ENCODE results near the gene TSPAN5.

DNA sequence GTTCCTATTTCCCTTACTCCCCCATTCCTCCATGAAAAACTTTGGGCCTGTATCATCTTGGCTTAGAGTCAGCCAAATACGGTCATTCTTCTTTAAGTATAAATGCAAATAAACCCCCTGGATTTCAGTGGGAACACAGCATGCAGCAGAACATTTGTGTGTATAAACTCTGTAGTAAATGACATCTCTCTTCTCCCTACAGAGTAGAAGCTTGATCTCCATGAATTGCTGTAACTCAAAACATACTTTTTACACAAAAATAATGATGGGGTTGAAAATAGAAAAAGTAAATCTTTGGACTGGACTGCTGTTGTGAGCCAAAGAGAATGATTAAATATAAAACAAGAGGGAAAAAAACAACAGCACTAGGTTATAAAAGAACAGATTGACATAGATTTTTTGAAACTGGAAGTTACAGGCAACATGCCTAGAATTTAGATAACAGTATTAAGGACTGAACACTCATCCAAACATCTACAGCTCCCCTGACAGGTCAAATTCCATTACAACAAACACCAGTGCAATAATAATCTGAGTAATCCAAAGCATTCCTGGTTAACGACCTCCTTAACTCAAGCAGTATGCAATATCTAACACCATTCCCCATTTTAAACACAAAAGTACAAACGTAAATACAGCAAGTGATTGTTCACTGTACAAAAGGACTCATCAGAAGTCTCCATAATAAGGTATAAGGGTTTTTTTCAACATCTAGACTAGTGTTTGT is 30.7 kb downstream of the TSPAN5 start:
- TF ChIP-seq POLR2A (IDR thresholded peaks at IDR 0.05): no peak
- TF ChIP-seq, protein P1, sequence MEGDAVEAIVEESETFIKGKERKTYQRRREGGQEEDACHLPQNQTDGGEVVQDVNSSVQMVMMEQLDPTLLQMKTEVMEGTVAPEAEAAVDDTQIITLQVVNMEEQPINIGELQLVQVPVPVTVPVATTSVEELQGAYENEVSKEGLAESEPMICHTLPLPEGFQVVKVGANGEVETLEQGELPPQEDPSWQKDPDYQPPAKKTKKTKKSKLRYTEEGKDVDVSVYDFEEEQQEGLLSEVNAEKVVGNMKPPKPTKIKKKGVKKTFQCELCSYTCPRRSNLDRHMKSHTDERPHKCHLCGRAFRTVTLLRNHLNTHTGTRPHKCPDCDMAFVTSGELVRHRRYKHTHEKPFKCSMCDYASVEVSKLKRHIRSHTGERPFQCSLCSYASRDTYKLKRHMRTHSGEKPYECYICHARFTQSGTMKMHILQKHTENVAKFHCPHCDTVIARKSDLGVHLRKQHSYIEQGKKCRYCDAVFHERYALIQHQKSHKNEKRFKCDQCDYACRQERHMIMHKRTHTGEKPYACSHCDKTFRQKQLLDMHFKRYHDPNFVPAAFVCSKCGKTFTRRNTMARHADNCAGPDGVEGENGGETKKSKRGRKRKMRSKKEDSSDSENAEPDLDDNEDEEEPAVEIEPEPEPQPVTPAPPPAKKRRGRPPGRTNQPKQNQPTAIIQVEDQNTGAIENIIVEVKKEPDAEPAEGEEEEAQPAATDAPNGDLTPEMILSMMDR (IDR thresholded peaks at IDR 0.05): peak in 2 of 12 donors; percentile 16 to 20

Measured in heart left ventricle (tissue), 13 donors.